Measurements from ENCODE around the gene ORC1. TPM values are rescaled to one million over a fixed set of nuclear protein-coding genes. Genes with fewer than 3 reads are reported as not detected.

The ORC1 gene
- total RNA-seq, 4 donors from 2014 or later: 0.12 to 0.72 (median 0.57) TPM

GRCh38 chr1:52424813-52425212 is 20.6 kb upstream of the ORC1 start:
- TF ChIP-seq CTCF (IDR thresholded peaks at IDR 0.05): no peak
- no peak for TF ChIP-seq POLR2A (IDR thresholded peaks at IDR 0.05)
- TF ChIP-seq EP300 (IDR thresholded peaks at IDR 0.05): no peak
- TF ChIP-seq POLR2AphosphoS5 (IDR thresholded peaks at IDR 0.05): no peak
- no peak for ATAC-seq
- H3K9me3 ChIP-seq: no peaks in the 10 kb centered on the region
- H3K4me1 ChIP-seq: no peaks in the 10 kb centered on the region
- 86 to 100% methylated on average over 1 of the region's 1 CpG for WGBS, 2 donors (ENCODE audit: low coverage in 1 of 2)
- H3K27ac ChIP-seq: no peak overlapping the region
- peaks cover 0 to 74% of the 10 kb centered on the region in 2 donors for H3K36me3 ChIP-seq
- H3K4me3 ChIP-seq: no peak overlapping the region
- H3K27me3 ChIP-seq: no peaks in the 10 kb centered on the region

GRCh38 chr1:52424231-52424636 is 20.0 kb upstream of the ORC1 start:
- H3K4me3 ChIP-seq: no peak overlapping the region
- no peak overlapping the region for H3K27ac ChIP-seq
- H3K9me3 ChIP-seq: no peaks in the 10 kb centered on the region
- TF ChIP-seq CTCF (IDR thresholded peaks at IDR 0.05): no peak
- no peak for TF ChIP-seq POLR2AphosphoS5 (IDR thresholded peaks at IDR 0.05)
- no peak for TF ChIP-seq EP300 (IDR thresholded peaks at IDR 0.05)
- no peak for TF ChIP-seq POLR2A (IDR thresholded peaks at IDR 0.05)
- no peaks in the 10 kb centered on the region for H3K4me1 ChIP-seq
- peaks cover 0 to 74% of the 10 kb centered on the region in 2 donors for H3K36me3 ChIP-seq
- ATAC-seq: no peak
- H3K27me3 ChIP-seq: no peaks in the 10 kb centered on the region

- no peak for ATAC-seq
- Histone ChIP-seq H3K36me3 (peaks cover 0 to 74% of the 10 kb centered on the region in 2 donors), H3K9me3 (no peaks in the 10 kb centered on the region), H3K4me1 (no peaks in the 10 kb centered on the region), H3K27ac (no peak overlapping the region), H3K27me3 (no peaks in the 10 kb centered on the region), H3K4me3 (no peak overlapping the region)
- TF ChIP-seq EP300 (IDR thresholded peaks at IDR 0.05) (no peak), POLR2A (IDR thresholded peaks at IDR 0.05) (no peak), POLR2AphosphoS5 (IDR thresholded peaks at IDR 0.05) (no peak), CTCF (IDR thresholded peaks at IDR 0.05) (no peak)
- WGBS, 2 donors (ENCODE audit: low coverage in 1 of 2): 60 to 63% methylated on average over 9 of the region's 9 CpGs
Observed at GRCh38 chr1:52423771-52424170, 19.5 kb upstream of the ORC1 start.

GRCh38 chr1:52423055-52423454 is 18.8 kb upstream of the ORC1 start:
- H3K9me3 ChIP-seq: no peaks in the 10 kb centered on the region
- TF ChIP-seq CTCF (IDR thresholded peaks at IDR 0.05): no peak
- no peak for TF ChIP-seq POLR2AphosphoS5 (IDR thresholded peaks at IDR 0.05)
- TF ChIP-seq POLR2A (IDR thresholded peaks at IDR 0.05): no peak
- TF ChIP-seq EP300 (IDR thresholded peaks at IDR 0.05): no peak
- H3K27ac ChIP-seq: no peak overlapping the region
- WGBS, 2 donors (ENCODE audit: low coverage in 1 of 2): 91 to 97% methylated on average over 2 of the region's 2 CpGs
- H3K36me3 ChIP-seq: peaks cover 0 to 74% of the 10 kb centered on the region in 2 donors
- ATAC-seq: no peak
- no peaks in the 10 kb centered on the region for H3K27me3 ChIP-seq
- H3K4me3 ChIP-seq: no peak overlapping the region
- no peaks in the 10 kb centered on the region for H3K4me1 ChIP-seq

- no peak for ATAC-seq
- no peaks in the 10 kb centered on the region for H3K9me3 ChIP-seq
- no peaks in the 10 kb centered on the region for H3K4me1 ChIP-seq
- no peak for TF ChIP-seq EP300 (IDR thresholded peaks at IDR 0.05)
- no peak for TF ChIP-seq CTCF (IDR thresholded peaks at IDR 0.05)
- no peak for TF ChIP-seq POLR2AphosphoS5 (IDR thresholded peaks at IDR 0.05)
- no peak for TF ChIP-seq POLR2A (IDR thresholded peaks at IDR 0.05)
- 85 to 90% methylated on average over 1 of the region's 1 CpG for WGBS, 2 donors (ENCODE audit: low coverage in 1 of 2)
- H3K27me3 ChIP-seq: no peaks in the 10 kb centered on the region
- H3K36me3 ChIP-seq: peaks cover 0 to 90% of the 10 kb centered on the region in 2 donors
- H3K4me3 ChIP-seq: no peak overlapping the region
- H3K27ac ChIP-seq: no peak overlapping the region
Observed at GRCh38 chr1:52420713-52421112, 16.5 kb upstream of the ORC1 start.
